ENCODE results near the gene SIRT2. TPM values are rescaled to one million over a fixed set of nuclear protein-coding genes. Genes with fewer than 3 reads are reported as not detected.

The SIRT2 gene
- total RNA-seq, 1 experiment from 2014 or later: 162 TPM

DNA sequence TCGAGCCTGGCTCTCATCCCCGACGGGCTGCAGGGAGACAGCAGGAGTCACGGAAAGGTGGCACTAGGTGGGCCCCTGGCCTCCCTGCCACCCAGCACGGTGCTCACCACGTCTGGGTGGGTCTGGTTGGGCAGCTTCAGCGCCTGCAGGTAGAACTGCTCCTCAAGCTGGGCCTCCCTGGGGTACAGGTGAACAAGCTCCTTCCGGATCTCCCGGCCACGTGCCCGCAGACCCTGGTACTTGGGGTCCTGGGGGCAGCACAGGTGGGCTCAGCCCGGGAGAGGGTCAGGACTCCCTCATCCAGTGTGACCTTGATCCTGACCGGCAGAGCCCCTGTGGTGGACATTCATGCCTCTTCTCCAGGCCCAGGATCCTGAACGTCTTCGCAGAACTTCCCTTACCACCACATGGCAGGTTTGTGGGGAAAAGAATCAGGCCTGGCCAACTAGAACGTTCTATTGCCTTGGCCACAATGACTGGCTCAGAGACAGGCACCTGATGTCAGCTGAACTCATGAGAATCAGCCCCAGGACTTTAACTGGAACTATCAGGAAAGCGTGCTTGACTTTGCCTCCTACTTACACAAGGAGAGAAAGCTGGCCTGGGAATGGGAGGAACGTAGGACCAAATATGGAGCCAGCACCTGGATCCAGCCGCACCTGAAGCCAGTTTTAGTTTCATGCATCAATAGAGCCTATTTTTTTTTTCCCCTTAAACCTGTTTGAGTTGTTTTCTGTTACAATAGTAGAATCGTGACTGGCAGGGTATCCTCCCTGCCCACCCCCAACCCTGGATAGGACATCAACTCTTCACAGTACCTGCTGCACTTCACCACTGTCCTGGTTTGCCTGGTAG is 22.2 kb upstream of the SIRT2 start:
- intact Hi-C loops (cut with micrococcal nuclease; ENCODE audit: unreplicated experiment): no loop called here
- ATAC-seq (no peak), DNase-seq (ENCODE audit: low read depth, low spot score) (no peak)
- Histone ChIP-seq H3K36me3 (ENCODE audit: control insufficient read depth, insufficient read depth, low read length) (no peaks in the 10 kb centered on the region; the same call in 1 of the 2 replicates), H3K4me3 (ENCODE audit: low read depth in 2 of 2, low read length in 2 of 2) (no peak overlapping the region), H3K27ac (ENCODE audit: low read length) (no peak overlapping the region), H3K4me1 (ENCODE audit: control insufficient read depth, insufficient read depth, low read length) (peaks cover 11% of the 10 kb centered on the region), H3K9me3 (ENCODE audit: control insufficient read depth, insufficient read depth, low read depth, low read length) (no peaks in the 10 kb centered on the region), H3K27me3 (ENCODE audit: control insufficient read depth, insufficient read depth, low read length) (no peaks in the 10 kb centered on the region)
- BruUV-seq (replicated peaks): TSS peak; percentile 49
- POLR2A ChIA-PET: interaction anchor here (0.6 to 1.0 kb wide), 5 partner anchors 13 to 415 kb away, joined by 3 to 7 read pairs (median 3); no protein-coding TSS in a partner anchor
- no peak for TF ChIP-seq POLR2AphosphoS5 (IDR thresholded peaks at IDR 0.05; ENCODE audit: low read depth, low read length)
- no peak for TF ChIP-seq CTCF (IDR thresholded peaks at IDR 0.05)
- TF ChIP-seq, protein P1, sequence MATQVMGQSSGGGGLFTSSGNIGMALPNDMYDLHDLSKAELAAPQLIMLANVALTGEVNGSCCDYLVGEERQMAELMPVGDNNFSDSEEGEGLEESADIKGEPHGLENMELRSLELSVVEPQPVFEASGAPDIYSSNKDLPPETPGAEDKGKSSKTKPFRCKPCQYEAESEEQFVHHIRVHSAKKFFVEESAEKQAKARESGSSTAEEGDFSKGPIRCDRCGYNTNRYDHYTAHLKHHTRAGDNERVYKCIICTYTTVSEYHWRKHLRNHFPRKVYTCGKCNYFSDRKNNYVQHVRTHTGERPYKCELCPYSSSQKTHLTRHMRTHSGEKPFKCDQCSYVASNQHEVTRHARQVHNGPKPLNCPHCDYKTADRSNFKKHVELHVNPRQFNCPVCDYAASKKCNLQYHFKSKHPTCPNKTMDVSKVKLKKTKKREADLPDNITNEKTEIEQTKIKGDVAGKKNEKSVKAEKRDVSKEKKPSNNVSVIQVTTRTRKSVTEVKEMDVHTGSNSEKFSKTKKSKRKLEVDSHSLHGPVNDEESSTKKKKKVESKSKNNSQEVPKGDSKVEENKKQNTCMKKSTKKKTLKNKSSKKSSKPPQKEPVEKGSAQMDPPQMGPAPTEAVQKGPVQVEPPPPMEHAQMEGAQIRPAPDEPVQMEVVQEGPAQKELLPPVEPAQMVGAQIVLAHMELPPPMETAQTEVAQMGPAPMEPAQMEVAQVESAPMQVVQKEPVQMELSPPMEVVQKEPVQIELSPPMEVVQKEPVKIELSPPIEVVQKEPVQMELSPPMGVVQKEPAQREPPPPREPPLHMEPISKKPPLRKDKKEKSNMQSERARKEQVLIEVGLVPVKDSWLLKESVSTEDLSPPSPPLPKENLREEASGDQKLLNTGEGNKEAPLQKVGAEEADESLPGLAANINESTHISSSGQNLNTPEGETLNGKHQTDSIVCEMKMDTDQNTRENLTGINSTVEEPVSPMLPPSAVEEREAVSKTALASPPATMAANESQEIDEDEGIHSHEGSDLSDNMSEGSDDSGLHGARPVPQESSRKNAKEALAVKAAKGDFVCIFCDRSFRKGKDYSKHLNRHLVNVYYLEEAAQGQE (IDR thresholded peaks at IDR 0.05; ENCODE audit: insufficient read depth in 1 of 2, low read depth in 2 of 2, low read length in 1 of 2): no peak
- no peak for TF ChIP-seq SIN3A (IDR thresholded peaks at IDR 0.05; ENCODE audit: borderline replicate concordance, insufficient read depth, low read depth, low read length)
- TF ChIP-seq TCF7L2 (IDR thresholded peaks at IDR 0.05; ENCODE audit: low read depth, low read length): no peak
- CTCF ChIA-PET: interaction anchor here (0.5 to 0.9 kb wide), 3 partner anchors 9 to 288 kb away, joined by 3 to 5 read pairs (median 5); partner anchors contain the start of genes MRPS12 and SARS2
- in situ Hi-C loops (cut with HindIII; ENCODE audit: low pct_unique_long_range_greater_than_20kb, low sequenced_read_pairs): no loop called here

DNA sequence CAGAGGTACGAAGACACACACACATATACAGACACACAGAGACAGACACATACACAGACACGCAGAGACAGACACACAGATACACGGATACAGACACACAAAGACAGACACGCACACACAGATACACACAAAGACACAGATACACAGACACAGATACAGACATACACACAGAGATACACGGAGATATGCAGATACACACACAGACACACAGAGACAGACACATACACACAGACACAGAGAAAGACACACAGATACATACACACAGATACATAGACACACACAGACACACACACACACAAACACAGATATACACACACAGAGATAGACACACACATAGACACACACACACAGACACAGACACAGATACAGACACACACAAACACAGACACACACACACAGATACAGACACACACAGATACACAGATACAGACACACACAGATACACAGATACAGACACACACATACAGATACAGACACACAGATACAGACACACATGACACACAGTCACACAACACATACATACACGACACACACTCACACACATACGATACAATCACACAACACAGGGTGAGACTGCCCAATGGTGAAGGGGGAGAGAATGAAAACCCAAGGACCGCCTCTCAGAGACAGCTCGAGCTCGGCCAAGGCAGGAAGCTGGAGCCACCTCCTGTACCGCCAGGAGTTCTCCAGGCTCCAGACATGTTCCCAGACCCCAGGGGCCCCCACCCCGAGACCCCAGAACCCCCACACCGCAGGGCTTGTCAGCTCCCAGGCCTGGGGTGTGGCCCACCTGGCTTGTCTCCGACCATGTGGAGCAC is 21.4 kb upstream of the SIRT2 start:
- H3K27ac ChIP-seq (ENCODE audit: low read length): no peak overlapping the region
- in situ Hi-C loops (cut with HindIII; ENCODE audit: low pct_unique_long_range_greater_than_20kb, low sequenced_read_pairs): no loop called here
- H3K4me3 ChIP-seq (ENCODE audit: low read depth in 2 of 2, low read length in 2 of 2): no peak overlapping the region
- POLR2A ChIA-PET: interaction anchor here (0.6 to 1.0 kb wide), 2 partner anchors 20 to 88 kb away, joined by 3 to 7 read pairs; no protein-coding TSS in a partner anchor
- intact Hi-C loops (cut with micrococcal nuclease; ENCODE audit: unreplicated experiment): no loop called here
- CTCF ChIA-PET: interaction anchor here (0.6 to 0.9 kb wide), 2 partner anchors 10 to 287 kb away, joined by 3 to 5 read pairs; partner anchors contain the start of genes MRPS12 and SARS2
- ATAC-seq (no peak), DNase-seq (ENCODE audit: low read depth, low spot score) (no peak)
- BruUV-seq (replicated peaks): no TSS peak
- TF ChIP-seq POLR2AphosphoS5 (IDR thresholded peaks at IDR 0.05; ENCODE audit: low read depth, low read length) (peak; percentile 75; the same call in 1 of the 2 replicates), CTCF (IDR thresholded peaks at IDR 0.05) (no peak), SIN3A (IDR thresholded peaks at IDR 0.05; ENCODE audit: borderline replicate concordance, insufficient read depth, low read depth, low read length) (no peak), TCF7L2 (IDR thresholded peaks at IDR 0.05; ENCODE audit: low read depth, low read length) (no peak)
- TF ChIP-seq, protein P1 (IDR thresholded peaks at IDR 0.05; ENCODE audit: insufficient read depth in 1 of 2, low read depth in 2 of 2, low read length in 1 of 2): no peak
- no peaks in the 10 kb centered on the region; the same call in 1 of the 2 replicates for H3K36me3 ChIP-seq (ENCODE audit: control insufficient read depth, insufficient read depth, low read length)
- peaks cover 11% of the 10 kb centered on the region for H3K4me1 ChIP-seq (ENCODE audit: control insufficient read depth, insufficient read depth, low read length)
- H3K9me3 ChIP-seq (ENCODE audit: control insufficient read depth, insufficient read depth, low read depth, low read length): no peaks in the 10 kb centered on the region
- no peaks in the 10 kb centered on the region for H3K27me3 ChIP-seq (ENCODE audit: control insufficient read depth, insufficient read depth, low read length)

All from Panc1 (cell line).